Measurements from ENCODE around the gene YPEL4.
A peak's percentile ranks its signal among the peaks of the same experiment; 100 is the strongest.

Gene YPEL4

DNA sequence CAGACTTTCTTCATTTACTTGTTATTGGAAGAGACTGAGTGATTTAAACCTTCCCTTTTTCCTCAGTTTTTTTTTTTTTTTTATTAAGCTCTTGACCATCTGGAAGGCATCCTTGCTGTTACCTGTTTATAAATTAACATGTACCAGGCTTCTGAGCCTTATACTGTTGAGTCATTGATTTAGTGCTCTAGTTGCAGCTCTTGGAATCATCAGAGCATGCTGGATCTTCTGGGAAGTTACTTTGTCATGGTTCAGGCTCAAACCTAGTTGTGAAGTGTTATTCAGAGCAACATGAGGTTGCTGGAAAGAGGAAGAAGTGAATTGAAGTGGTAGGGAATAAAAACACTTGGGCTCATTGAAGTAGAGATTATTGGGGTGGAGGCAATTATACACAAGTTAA lies 24.5 kb upstream of the YPEL4 start:
- no peak overlapping the region for H3K4me3 ChIP-seq (ENCODE audit: low read depth, low read length)
- TF ChIP-seq, protein P1, sequence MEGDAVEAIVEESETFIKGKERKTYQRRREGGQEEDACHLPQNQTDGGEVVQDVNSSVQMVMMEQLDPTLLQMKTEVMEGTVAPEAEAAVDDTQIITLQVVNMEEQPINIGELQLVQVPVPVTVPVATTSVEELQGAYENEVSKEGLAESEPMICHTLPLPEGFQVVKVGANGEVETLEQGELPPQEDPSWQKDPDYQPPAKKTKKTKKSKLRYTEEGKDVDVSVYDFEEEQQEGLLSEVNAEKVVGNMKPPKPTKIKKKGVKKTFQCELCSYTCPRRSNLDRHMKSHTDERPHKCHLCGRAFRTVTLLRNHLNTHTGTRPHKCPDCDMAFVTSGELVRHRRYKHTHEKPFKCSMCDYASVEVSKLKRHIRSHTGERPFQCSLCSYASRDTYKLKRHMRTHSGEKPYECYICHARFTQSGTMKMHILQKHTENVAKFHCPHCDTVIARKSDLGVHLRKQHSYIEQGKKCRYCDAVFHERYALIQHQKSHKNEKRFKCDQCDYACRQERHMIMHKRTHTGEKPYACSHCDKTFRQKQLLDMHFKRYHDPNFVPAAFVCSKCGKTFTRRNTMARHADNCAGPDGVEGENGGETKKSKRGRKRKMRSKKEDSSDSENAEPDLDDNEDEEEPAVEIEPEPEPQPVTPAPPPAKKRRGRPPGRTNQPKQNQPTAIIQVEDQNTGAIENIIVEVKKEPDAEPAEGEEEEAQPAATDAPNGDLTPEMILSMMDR (IDR thresholded peaks at IDR 0.05; ENCODE audit: low read depth, low read length), result no peak

DNA sequence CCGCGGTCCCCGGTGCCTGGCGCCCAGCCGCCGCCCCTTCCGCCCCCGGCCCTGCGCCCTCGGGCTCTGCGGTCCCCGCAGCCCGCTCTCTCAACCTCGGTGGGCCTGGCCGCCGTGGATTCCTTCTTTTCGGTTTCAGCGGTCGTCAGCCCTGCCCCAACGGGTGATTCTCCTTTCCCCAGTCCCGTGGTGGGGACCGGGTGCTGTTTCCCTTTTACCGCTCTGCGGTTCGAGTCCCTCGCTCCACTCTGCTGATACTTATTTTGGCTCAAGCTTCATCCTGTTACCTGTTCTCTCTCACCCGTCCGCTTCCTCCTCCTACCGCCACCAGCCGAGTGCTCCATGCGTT lies 18.7 kb upstream of the YPEL4 start:
- H3K4me3 ChIP-seq (ENCODE audit: low read depth, low read length), result peak overlapping the region; percentile 97
- TF ChIP-seq, protein P1 (IDR thresholded peaks at IDR 0.05; ENCODE audit: low read depth, low read length), result no peak

DNA sequence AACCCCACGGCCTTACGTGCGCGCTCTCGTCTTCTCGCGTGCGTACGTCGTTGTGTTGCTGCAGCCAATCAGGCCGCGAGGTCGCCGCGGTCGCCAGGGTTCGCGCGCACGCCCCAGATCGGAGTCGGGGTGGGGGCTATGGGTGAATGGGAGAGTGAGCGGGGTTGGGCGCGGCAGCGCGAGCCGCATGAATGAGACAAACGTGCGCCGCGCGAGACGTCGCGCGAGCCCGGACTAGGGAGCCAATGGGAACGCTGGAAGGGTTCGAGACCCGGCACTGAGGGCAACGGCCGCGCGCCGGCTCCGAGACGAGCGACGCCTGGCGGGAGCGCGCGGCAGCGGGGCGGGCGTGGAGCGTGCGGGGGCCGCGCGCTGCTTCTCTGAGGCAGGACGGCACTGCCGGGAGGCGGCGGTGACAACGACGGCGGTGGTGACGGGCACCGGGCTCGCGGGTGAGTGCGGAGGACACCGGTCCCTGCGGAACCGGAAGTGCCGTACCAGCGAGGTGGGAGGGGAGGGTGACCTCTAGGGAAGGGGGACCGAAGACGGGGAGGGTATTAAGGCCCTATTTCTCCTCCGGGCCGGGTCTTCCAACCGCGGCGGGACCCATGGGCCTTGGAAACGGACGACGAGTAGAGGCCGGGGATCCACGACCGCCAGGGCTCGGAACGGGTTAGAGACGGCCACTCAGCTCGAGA lies 18.2 kb upstream of the YPEL4 start, which contains the start of gene ZDHHC5:
ZDHHC5 (plus strand) TSS at position 379 of the 698 bp plus-strand sequence. CDS start 4,977 bp downstream, outside the sequence.
- TF ChIP-seq, protein P1 (IDR thresholded peaks at IDR 0.05; ENCODE audit: low read depth, low read length), result peak; percentile 23; the same call in 1 of the 2 replicates
- peak within 1 kb of the TSS; percentile 97 for H3K4me3 ChIP-seq (ENCODE audit: low read depth, low read length)

DNA sequence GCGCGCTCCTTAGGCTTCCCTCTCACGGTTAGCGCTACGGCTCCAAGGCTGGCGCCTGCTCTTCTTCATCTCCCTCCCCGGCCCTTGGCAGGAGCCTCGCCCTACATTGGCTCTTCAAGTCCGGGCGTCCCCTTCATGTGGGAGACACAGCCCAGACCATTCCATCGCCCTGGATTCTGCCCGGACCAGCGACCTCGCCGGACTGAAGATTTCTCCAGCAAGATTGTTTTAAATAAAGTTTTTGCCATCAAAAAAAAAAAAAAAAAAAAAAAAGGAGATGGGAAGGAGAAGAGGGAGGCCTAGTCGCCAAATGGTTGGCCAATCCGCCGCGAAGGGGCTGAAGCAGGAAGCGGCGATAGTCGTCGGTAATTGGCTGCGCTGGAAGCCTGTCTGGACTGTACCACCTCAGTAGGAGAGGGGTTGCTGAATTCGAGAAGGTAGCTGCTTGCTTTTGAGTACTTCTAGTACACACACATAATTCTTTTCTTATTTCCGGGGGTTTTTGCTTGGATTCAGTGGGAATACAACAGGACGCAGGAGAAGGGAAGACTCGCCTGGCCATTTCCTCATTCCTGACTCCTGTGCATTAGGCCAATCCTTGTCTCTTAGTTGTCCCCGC lies 17.5 kb upstream of the YPEL4 start:
- peak overlapping the region; percentile 97 for H3K4me3 ChIP-seq (ENCODE audit: low read depth, low read length)

DNA sequence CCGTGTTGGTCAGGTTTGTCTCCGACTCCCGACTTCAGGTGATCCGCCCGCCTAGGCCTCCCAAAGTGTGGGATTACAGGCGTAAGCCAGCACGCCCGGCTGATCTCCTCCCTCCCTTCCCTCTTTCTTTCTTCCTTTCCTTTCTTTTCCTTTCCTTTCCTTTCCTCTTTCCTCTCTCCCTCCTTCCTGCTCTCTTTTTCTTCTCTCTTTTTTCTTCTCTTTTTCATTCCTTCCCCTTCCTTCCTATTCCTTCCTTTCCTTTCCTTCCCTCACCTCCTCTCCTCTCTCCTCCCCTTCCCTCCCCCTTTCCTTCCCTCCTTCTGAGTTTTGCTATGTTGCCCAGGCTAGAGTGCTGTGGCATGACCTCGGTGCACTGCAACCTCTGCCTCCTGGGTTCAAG lies 14.3 kb upstream of the YPEL4 start:
- TF ChIP-seq, protein P1 (IDR thresholded peaks at IDR 0.05; ENCODE audit: low read depth, low read length), result no peak
- H3K4me3 ChIP-seq (ENCODE audit: low read depth, low read length), result no peak overlapping the region

More for the DNA sequence above, 17.5 kb upstream of the YPEL4 start:
- TF ChIP-seq, protein P1 (IDR thresholded peaks at IDR 0.05; ENCODE audit: low read depth, low read length), result no peak

DNA sequence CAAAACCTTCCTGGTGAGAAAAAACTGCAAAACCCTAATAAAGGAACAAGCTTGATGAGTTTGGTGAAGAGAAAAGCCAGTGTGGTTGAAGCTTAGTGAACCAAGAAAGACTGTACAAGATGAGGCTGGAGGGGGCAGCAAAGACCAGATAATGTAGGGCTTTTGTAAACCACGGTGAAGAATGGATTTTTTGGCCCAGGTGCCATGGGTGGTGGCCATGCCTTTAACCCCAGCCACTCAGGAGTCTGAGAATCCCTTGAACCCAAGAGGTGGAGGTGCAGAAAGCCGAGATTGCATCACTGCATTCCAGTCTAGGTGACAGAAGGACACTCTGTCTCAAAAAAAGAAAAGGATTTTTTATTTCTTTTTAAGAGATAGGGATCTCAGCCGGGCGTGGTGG lies 13.2 kb upstream of the YPEL4 start:
- TF ChIP-seq, protein P1 (IDR thresholded peaks at IDR 0.05; ENCODE audit: low read depth, low read length), result 0 out of 2 replicates have a peak, but pooled peaks have one; percentile 4
- no peak overlapping the region for H3K4me3 ChIP-seq (ENCODE audit: low read depth, low read length)

DNA sequence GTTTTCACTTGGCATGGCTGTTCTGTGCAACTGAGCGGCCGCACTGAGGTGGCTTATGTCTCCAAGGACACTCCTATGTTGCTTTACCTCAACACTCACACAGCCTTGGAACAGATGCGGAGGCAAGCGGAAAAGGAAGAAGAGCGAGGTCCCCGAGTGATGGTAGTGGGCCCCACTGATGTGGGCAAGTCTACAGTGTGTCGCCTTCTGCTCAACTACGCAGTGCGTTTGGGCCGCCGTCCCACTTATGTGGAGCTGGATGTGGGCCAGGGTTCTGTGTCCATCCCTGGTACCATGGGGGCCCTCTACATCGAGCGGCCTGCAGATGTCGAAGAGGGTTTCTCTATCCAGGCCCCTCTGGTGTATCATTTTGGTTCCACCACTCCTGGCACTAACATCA lies 10.0 kb upstream of the YPEL4 start:
- no peak overlapping the region for H3K4me3 ChIP-seq (ENCODE audit: low read depth, low read length)
- TF ChIP-seq, protein P1 (IDR thresholded peaks at IDR 0.05; ENCODE audit: low read depth, low read length), result no peak
